Measurements from ENCODE around the gene LGALS4.
"Not testable (repeated sequence)": the region's sequence is repeated elsewhere in the genome, so short reads cannot be mapped to it uniquely, and the experiment has no call there.

LGALS4 gene

GRCh38 chr19:38825936-38826335 lies 13.2 kb upstream of the LGALS4 start:
- DNase-seq (ENCODE audit: low read depth in 2 of 3, low spot score in 1 of 3), result not testable (repeated sequence)

- not testable (repeated sequence) for DNase-seq (ENCODE audit: low read depth in 2 of 3, low spot score in 1 of 3)
These were observed 8.6 kb upstream of the LGALS4 start for GRCh38 chr19:38821230-38821825.

- DNase-seq (ENCODE audit: low read depth in 2 of 3, low spot score in 1 of 3), result no peak
These were observed 6.6 kb upstream of the LGALS4 start for GRCh38 chr19:38819231-38819920.

DNA sequence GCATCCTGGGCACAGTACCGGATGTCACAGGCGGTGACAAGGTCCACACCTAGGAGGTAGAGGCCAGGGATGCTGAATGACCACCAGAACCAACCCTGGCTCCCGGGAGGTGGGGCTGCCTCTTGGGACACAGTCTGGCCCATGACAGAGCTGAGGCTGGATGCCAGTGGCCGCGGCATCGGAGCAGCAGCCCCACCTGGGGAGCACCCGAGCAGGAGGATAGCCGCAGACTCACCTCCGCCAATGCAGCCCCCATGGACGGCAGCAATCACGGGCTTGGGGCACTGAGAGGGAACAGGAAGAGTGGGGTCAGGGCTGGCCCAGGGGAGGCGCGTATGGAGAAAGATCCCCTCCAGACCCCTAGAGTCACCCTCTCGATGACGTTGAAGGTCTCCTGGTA lies 4.3 kb upstream of the LGALS4 start:
- no peak for DNase-seq (ENCODE audit: low read depth in 2 of 3, low spot score in 1 of 3)

GRCh38 chr19:38816131-38816750 lies 3.5 kb upstream of the LGALS4 start:
- DNase-seq (ENCODE audit: low read depth in 2 of 3, low spot score in 1 of 3), result no peak

- no peak for DNase-seq (ENCODE audit: low read depth in 2 of 3, low spot score in 1 of 3)
These were observed 2.6 kb upstream of the LGALS4 start for GRCh38 chr19:38815059-38816001.

GRCh38 chr19:38813932-38814331 lies 1.2 kb upstream of the LGALS4 start:
- not testable (repeated sequence) for DNase-seq (ENCODE audit: low read depth in 2 of 3, low spot score in 1 of 3)

- DNase-seq (ENCODE audit: low read depth in 2 of 3, low spot score in 1 of 3), result no peak
These were observed 578 bp upstream of the LGALS4 start for GRCh38 chr19:38813323-38813722.

DNA sequence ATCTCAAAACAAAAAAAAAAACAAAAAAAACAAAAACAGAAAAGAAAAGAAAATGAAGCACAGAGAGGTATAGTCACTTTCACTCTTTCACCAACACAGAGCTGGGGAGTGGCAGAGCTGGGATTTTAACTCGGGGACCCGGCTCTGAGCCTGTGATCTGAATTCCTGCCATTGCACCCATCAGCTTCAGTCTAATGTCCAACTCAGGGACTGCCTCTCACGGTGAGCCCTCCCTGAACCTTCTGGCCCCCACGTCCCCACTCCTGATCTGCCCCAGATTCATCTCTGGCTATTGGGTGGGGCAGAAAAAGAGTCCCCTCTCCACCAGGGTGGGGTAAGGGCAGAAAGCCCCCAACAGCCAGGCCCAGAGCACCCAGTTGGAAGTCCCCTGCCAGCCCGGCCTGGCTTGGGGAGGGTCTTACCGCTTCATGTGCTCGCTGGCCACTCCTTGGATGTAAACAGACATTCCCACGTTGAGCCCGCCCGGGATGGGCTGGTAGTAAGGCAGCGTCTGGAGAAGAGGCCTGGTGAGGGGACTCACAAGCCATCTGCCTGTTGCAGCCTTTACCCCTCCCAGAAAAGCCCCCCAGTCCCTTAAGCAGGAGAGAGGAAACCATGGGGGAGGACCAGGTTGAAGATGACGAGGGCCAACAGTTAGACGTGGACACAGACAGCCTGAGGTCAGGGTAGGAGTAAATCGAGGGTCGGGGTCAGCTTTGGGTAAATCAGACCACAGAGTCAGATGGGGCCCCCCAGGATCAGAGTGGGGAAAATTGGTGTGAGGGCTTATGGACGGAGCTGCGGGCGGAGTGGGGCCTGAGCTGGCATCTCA lies 520 bp downstream of the LGALS4 start:
- no peak for DNase-seq (ENCODE audit: low read depth in 2 of 3, low spot score in 1 of 3)

GRCh38 chr19:38809592-38810252 lies 3.0 kb downstream of the LGALS4 start:
- no peak for DNase-seq (ENCODE audit: low read depth in 2 of 3, low spot score in 1 of 3)

- DNase-seq (ENCODE audit: low read depth in 2 of 3, low spot score in 1 of 3), result no peak
These were observed 4.0 kb downstream of the LGALS4 start for GRCh38 chr19:38808741-38809140.

- not testable (repeated sequence) for DNase-seq (ENCODE audit: low read depth in 2 of 3, low spot score in 1 of 3)
These were observed 5.2 kb downstream of the LGALS4 start for GRCh38 chr19:38807374-38808098.

DNA sequence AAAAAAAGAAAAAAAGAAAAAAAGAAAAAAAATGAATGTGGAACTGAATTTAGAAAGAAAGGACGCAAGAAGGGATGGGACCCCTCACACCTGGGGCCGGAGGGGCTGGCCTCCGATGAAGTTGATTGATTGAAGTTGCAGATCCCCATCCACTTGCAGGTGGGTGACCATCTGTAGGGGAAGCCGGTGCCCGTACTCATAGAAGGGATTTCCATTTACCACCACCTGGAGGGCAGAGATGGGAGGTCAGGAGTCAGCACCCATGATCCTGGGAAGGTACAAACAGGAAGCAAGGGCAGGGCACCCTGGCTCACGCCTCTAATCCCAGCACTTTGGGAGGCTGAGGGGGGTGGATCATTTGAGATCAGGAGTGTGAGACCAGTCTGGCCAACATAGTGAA lies 6.4 kb downstream of the LGALS4 start:
- no peak for DNase-seq (ENCODE audit: low read depth in 2 of 3, low spot score in 1 of 3)

DNA sequence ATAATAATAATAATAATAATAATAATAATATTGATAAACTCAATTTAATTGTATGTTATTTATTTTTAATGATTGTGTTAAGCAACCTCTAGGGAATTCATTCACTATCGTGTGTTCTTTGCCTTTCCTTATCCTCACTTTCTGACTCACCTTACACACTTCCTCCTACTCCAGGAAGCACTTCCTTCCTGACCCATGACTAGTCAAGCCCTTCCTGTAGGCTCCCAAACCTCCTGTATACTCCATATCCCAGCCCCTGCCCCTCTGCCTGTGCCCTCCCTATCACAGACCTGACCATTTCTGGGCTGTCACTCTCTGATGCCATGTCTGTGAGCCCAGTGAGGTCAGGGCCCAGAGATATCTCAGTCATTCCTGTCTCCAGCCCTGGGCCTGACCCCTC lies 7.6 kb downstream of the LGALS4 start:
- DNase-seq (ENCODE audit: low read depth in 2 of 3, low spot score in 1 of 3), result no peak

- no peak for DNase-seq (ENCODE audit: low read depth in 2 of 3, low spot score in 1 of 3)
These were observed 9.2 kb downstream of the LGALS4 start for GRCh38 chr19:38803543-38803942.

GRCh38 chr19:38801359-38802095 lies 11.2 kb downstream of the LGALS4 start:
- no peak for DNase-seq (ENCODE audit: low read depth in 2 of 3, low spot score in 1 of 3)

DNA sequence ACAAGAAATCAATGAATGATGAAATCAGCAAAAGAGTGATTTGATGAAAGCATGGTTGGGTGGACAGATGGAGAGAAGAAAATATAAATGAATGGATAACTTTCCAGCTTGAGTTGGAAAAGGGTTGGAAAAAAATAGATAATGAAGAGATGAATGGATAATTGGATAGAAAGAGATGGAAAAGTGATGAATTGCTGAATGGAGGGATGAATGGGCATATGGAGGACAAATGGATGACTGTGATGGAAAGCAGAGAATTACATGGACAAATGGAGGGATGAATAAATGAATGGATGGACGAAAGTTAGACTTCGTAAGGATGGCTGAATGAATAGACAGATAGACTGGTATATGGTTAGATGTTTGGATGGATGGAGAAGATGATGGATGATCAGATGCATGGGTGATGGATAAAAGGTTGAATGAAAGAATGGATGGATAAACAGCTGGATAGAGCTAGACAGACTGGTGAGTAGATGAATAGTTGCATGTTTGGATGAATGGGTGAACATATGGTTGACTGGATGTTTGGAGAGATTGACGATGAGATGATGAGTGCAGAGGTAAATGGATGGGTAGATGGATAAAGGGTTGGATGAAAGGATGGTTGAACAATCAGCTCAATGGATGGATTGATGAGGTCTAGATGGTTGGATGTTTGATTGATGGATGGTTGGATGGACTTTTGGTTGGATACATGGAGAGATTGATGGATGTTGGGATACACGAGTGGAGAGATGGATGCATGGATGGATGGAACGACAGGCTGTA lies 12.0 kb downstream of the LGALS4 start:
- no peak for DNase-seq (ENCODE audit: low read depth in 2 of 3, low spot score in 1 of 3)

GRCh38 chr19:38799104-38799503 lies 13.6 kb downstream of the LGALS4 start:
- DNase-seq (ENCODE audit: low read depth in 2 of 3, low spot score in 1 of 3), result no peak
